Measurements from ENCODE around the gene ID2.

The ID2 gene

GRCh38 chr2:8634466-8635172 lies 47.2 kb upstream of the ID2 start:
- H3K4me3 ChIP-seq (ENCODE audit: severe bottlenecking) = no peak overlapping the region
- TF ChIP-seq CTCF (IDR thresholded peaks at IDR 0.05; ENCODE audit: poor library complexity, severe bottlenecking) = no peak
- no peak overlapping the region for H3K27ac ChIP-seq (ENCODE audit: poor library complexity, severe bottlenecking)
- no peaks in the 10 kb centered on the region for H3K36me3 ChIP-seq (ENCODE audit: low read depth)
- no peaks in the 10 kb centered on the region for H3K9me3 ChIP-seq (ENCODE audit: severe bottlenecking)
- ATAC-seq (ENCODE audit: low read depth) (no peak), DNase-seq (ENCODE audit: low spot score) (no peak)
- H3K4me1 ChIP-seq (ENCODE audit: insufficient read depth, poor library complexity, severe bottlenecking) = no peaks in the 10 kb centered on the region
- H3K27me3 ChIP-seq (ENCODE audit: insufficient read depth, poor library complexity, severe bottlenecking) = no peaks in the 10 kb centered on the region

DNA sequence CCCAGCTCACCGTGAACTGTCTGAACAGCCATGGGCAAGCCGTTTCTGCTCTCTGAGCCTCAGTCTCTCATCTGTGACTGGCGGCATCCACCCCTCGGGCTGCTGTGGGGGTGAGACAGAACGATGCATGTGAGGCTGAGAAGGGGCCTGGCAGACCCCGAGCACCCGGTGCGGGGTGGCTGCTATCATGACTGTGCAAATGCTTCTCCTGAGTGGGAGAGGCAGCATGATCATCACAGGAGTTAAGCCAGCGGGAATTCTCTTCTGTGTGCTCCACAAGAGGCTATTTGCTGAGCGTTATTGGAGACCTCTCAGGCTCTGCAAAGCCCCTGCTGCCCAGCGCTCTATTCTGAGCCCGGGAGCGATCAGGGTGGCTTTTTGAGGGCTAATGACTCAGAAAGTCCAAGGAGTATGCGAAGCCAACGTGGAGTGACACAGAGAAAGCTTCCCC lies 45.8 kb upstream of the ID2 start:
- H3K27me3 ChIP-seq (ENCODE audit: insufficient read depth, poor library complexity, severe bottlenecking) = no peaks in the 10 kb centered on the region
- no peaks in the 10 kb centered on the region for H3K36me3 ChIP-seq (ENCODE audit: low read depth)
- no peak for ATAC-seq (ENCODE audit: low read depth)
- TF ChIP-seq CTCF (IDR thresholded peaks at IDR 0.05; ENCODE audit: poor library complexity, severe bottlenecking) = no peak
- no peak overlapping the region for H3K4me3 ChIP-seq (ENCODE audit: severe bottlenecking)
- H3K4me1 ChIP-seq (ENCODE audit: insufficient read depth, poor library complexity, severe bottlenecking) = no peaks in the 10 kb centered on the region
- no peak overlapping the region for H3K27ac ChIP-seq (ENCODE audit: poor library complexity, severe bottlenecking)
- H3K9me3 ChIP-seq (ENCODE audit: severe bottlenecking) = no peaks in the 10 kb centered on the region
- no peak for DNase-seq (ENCODE audit: low spot score)

DNA sequence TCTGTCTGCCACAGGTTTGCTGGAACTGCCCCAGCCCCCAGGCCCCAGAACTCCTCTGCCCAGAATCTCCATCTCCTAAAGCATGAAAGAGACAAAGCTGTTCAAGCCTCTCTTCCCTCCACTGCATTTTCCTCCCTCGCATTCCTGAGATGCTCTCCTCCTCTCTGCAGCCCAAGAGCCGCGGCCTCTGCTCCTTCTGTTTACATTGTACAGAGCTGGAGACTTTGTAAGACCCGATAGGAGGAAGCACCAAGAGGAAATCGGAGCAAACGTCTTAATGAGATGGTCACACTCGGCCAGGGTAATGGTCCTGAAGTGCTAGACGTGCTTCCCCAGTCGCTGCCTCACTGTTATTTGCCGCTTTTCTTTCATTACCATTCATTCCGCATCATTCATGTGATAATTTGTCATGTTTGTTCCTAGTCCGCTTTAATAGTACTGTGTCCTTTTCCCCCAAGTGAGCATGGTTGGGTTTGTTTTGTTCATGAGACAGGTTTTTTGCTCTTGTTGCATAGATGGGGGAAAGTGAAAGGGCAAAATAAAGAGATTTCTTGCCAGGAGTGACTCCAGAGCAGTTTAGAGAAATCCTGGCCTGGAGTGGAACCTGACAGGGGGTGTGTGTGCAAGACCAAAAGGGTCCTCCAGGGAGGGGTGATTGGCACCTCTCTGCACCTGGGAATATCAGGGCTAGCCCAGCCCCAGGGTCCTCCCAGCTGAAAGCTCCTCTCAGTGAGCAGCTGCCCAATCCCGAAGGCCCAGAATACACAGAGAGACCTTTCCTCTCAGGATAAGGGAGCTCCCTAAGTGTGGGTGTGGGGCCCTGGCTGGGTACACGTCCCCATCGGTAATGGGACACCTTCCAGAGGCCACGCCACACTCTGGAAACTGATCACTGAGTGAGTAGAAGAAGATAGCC lies 44.9 kb upstream of the ID2 start:
- Histone ChIP-seq H3K4me3 (ENCODE audit: severe bottlenecking) (no peak overlapping the region), H3K27me3 (ENCODE audit: insufficient read depth, poor library complexity, severe bottlenecking) (no peaks in the 10 kb centered on the region), H3K9me3 (ENCODE audit: severe bottlenecking) (no peaks in the 10 kb centered on the region), H3K4me1 (ENCODE audit: insufficient read depth, poor library complexity, severe bottlenecking) (no peaks in the 10 kb centered on the region), H3K36me3 (ENCODE audit: low read depth) (no peaks in the 10 kb centered on the region), H3K27ac (ENCODE audit: poor library complexity, severe bottlenecking) (no peak overlapping the region)
- ATAC-seq (ENCODE audit: low read depth) (no peak), DNase-seq (ENCODE audit: low spot score) (peak; percentile 27)
- TF ChIP-seq CTCF (IDR thresholded peaks at IDR 0.05; ENCODE audit: poor library complexity, severe bottlenecking) = no peak

- H3K27ac ChIP-seq (ENCODE audit: poor library complexity, severe bottlenecking) = no peak overlapping the region
- H3K27me3 ChIP-seq (ENCODE audit: insufficient read depth, poor library complexity, severe bottlenecking) = no peaks in the 10 kb centered on the region
- H3K9me3 ChIP-seq (ENCODE audit: severe bottlenecking) = no peaks in the 10 kb centered on the region
- H3K4me3 ChIP-seq (ENCODE audit: severe bottlenecking) = no peak overlapping the region
- no peaks in the 10 kb centered on the region for H3K36me3 ChIP-seq (ENCODE audit: low read depth)
- H3K4me1 ChIP-seq (ENCODE audit: insufficient read depth, poor library complexity, severe bottlenecking) = no peaks in the 10 kb centered on the region
- ATAC-seq (ENCODE audit: low read depth) (no peak), DNase-seq (ENCODE audit: low spot score) (no peak)
- no peak for TF ChIP-seq CTCF (IDR thresholded peaks at IDR 0.05; ENCODE audit: poor library complexity, severe bottlenecking)
These were observed 43.5 kb upstream of the ID2 start for GRCh38 chr2:8638327-8638726.

All from RWPE2 (cell line).